T-helper 1 cell treated with Interleukin-12 subunit alpha and Interleukin-12 subunit beta and Interleukin-4 antibody, amounts not matched to agents 30 ng/mL and 1 ng/mL, for 36 hours (primary cell): ENCODE results near the gene MACF1. TPM values are rescaled to one million over a fixed set of nuclear protein-coding genes. Genes with fewer than 3 reads are reported as not detected.

Source experiments
- intact Hi-C: fragments of 100-400 bp; cut with micrococcal nuclease; formaldehyde crosslinking; loops from one replicate; pipeline ENCODE4 v1.15.1; 2024
- total RNA-seq: library from RNA; stranded (reverse); gene quantifications from 2 replicates; pipeline ENCODE4 v1.2.3, GENCODE V29; 2022

Gene MACF1
- total RNA-seq, 1 donor from 2014 or later, result 405 TPM

- intact Hi-C loops, result loop anchor here (2.0 to 5.0 kb wide), 4 partner anchors 141 to 1454 kb away; partner anchors contain the start of gene CITED4
These were observed 204.2 kb downstream of the MACF1 start for GRCh38 chr1:39408641-39409054.

GRCh38 chr1:39409055-39409816 lies 204.7 kb downstream of the MACF1 start:
- intact Hi-C loops, result loop anchor here (2.0 to 5.0 kb wide), 4 partner anchors 142 to 1453 kb away; partner anchors contain the start of gene CITED4

- intact Hi-C loops, result loop anchor here (2.0 kb wide), 1 partner anchor 312 kb away; no protein-coding TSS in a partner anchor
These were observed 206.5 kb downstream of the MACF1 start for GRCh38 chr1:39410915-39411436.

- intact Hi-C loops, result loop anchor here (2.0 kb wide), 1 partner anchor 313 kb away; no protein-coding TSS in a partner anchor
These were observed 207.3 kb downstream of the MACF1 start for GRCh38 chr1:39411526-39412478.

- intact Hi-C loops, result no loop called here
These were observed 208.4 kb downstream of the MACF1 start for GRCh38 chr1:39412892-39413291.

GRCh38 chr1:39413902-39414528 lies 209.5 kb downstream of the MACF1 start:
- intact Hi-C loops, result no loop called here

- intact Hi-C loops, result no loop called here
These were observed 211.1 kb downstream of the MACF1 start for GRCh38 chr1:39415553-39415952.

- intact Hi-C loops, result no loop called here
These were observed 212.1 kb downstream of the MACF1 start for GRCh38 chr1:39416609-39417008.

GRCh38 chr1:39418236-39418635 lies 213.7 kb downstream of the MACF1 start:
- intact Hi-C loops, result no loop called here

GRCh38 chr1:39420493-39420892 lies 216.0 kb downstream of the MACF1 start:
- intact Hi-C loops, result no loop called here

- intact Hi-C loops, result no loop called here
These were observed 218.1 kb downstream of the MACF1 start for GRCh38 chr1:39422614-39423013.

GRCh38 chr1:39425151-39425550 lies 220.7 kb downstream of the MACF1 start:
- intact Hi-C loops, result no loop called here

- intact Hi-C loops, result no loop called here
These were observed 221.1 kb downstream of the MACF1 start for GRCh38 chr1:39425634-39426033.

GRCh38 chr1:39426346-39426745 lies 221.9 kb downstream of the MACF1 start:
- intact Hi-C loops, result no loop called here

GRCh38 chr1:39427374-39427773 lies 222.9 kb downstream of the MACF1 start:
- intact Hi-C loops, result no loop called here

GRCh38 chr1:39427912-39428311 lies 223.4 kb downstream of the MACF1 start:
- intact Hi-C loops, result no loop called here

GRCh38 chr1:39431927-39432326 lies 227.4 kb downstream of the MACF1 start:
- intact Hi-C loops, result no loop called here

GRCh38 chr1:39434797-39435395 lies 230.4 kb downstream of the MACF1 start:
- intact Hi-C loops, result no loop called here

- intact Hi-C loops, result no loop called here
These were observed 231.1 kb downstream of the MACF1 start for GRCh38 chr1:39435597-39435996.

- intact Hi-C loops, result no loop called here
These were observed 232.3 kb downstream of the MACF1 start for GRCh38 chr1:39436842-39437241.

GRCh38 chr1:39438042-39438441 lies 233.5 kb downstream of the MACF1 start:
- intact Hi-C loops, result no loop called here
